ENCODE data around the gene GALK2. TPM values are rescaled to one million over a fixed set of nuclear protein-coding genes. Genes with fewer than 3 reads are reported as not detected.

GALK2 gene
- total and polyA plus RNA-seq, 2 of the 8 experiments (the other 6 are each of a cell fraction or from before 2014, with no cell fraction given) = 8.7 to 16.1 TPM

GRCh38 chr15:49255966-49256759 lies 86.1 kb downstream of the GALK2 start:
- no peak overlapping the region for H2BK12ac ChIP-seq (ENCODE audit: low read depth, low read length)
- no peak overlapping the region for H3K4me3 ChIP-seq (ENCODE audit: extremely low read depth in 1 of 4, insufficient read depth in 2 of 4, low read depth in 3 of 4, low read length in 4 of 4)
- no peak overlapping the region for H2BK5ac ChIP-seq (ENCODE audit: low read depth, low read length)
- no peak overlapping the region for H2AFZ ChIP-seq (ENCODE audit: low read length)
- H3K4ac ChIP-seq (replicated peaks; ENCODE audit: insufficient read length, low read depth, low read length) = no peak overlapping the region
- no peaks in the 10 kb centered on the region for H3K79me1 ChIP-seq (ENCODE audit: low read depth, low read length)
- no peak overlapping the region for H3K9ac ChIP-seq (replicated peaks in 1 of 4; ENCODE audit: extremely low read depth in 1 of 4, low read depth in 3 of 4, low read length in 3 of 4)
- ChIA-PET CTCF (ENCODE audit: partially characterized antibody) (interaction anchor here (1.2 kb wide), 1 partner anchor 165 kb away, joined by 4 read pairs; no protein-coding TSS in a partner anchor), POLR2A (ENCODE audit: partially characterized antibody) (interaction anchor here (0.7 kb wide), 1 partner anchor 73 kb away, joined by 3 read pairs; no protein-coding TSS in a partner anchor)
- H4K20me1 ChIP-seq (replicated peaks in 1 of 2; ENCODE audit: control insufficient read depth in 1 of 2, insufficient read depth in 2 of 2, low read length in 2 of 2) = no peaks in the 10 kb centered on the region
- H4K5ac ChIP-seq (ENCODE audit: insufficient read length, low read depth, low read length) = no peak overlapping the region
- no peaks in the 10 kb centered on the region for H3K9me3 ChIP-seq (ENCODE audit: insufficient read depth in 2 of 2, low read depth in 1 of 2, low read length in 1 of 2)
- no peak overlapping the region for H3K14ac ChIP-seq (ENCODE audit: insufficient read length)
- H2AK5ac ChIP-seq (ENCODE audit: low read depth, low read length) = no peak overlapping the region
- WGBS, 2 experiments (ENCODE audit: extremely low coverage in 1 of 2, insufficient coverage in 1 of 2, insufficient read length in 1 of 2, insufficient replicate concordance in 2 of 2, low coverage in 1 of 2, low lambda C conversion rate in 2 of 2, missing lambda C conversion rate in 1 of 2) = 90% methylated on average over 6 of the region's 6 CpGs; no CpG with 5 or more reads in 1 of the 2 experiments
- H3K23ac ChIP-seq (ENCODE audit: insufficient read length) = no peak overlapping the region
- H3K79me2 ChIP-seq (ENCODE audit: control insufficient read depth in 1 of 2, insufficient read depth in 2 of 2, low read length in 2 of 2) = no peaks in the 10 kb centered on the region
- DNase-seq (ENCODE audit: low read depth in 1 of 2, low spot score in 2 of 2) = no peak
- no peaks in the 10 kb centered on the region for H3K4me1 ChIP-seq (replicated peaks in 1 of 4; ENCODE audit: control insufficient read depth in 3 of 4, insufficient read depth in 4 of 4, low read length in 3 of 4)
- H2BK20ac ChIP-seq (ENCODE audit: low read length) = no peak overlapping the region
- no peak overlapping the region for H2BK120ac ChIP-seq (replicated peaks; ENCODE audit: low read depth, low read length)
- no peaks in the 10 kb centered on the region for H3K36me3 ChIP-seq (ENCODE audit: control insufficient read depth in 2 of 4, insufficient read depth in 4 of 4, low read length in 3 of 4)
- no peak overlapping the region for H3K4me2 ChIP-seq (ENCODE audit: insufficient read depth in 1 of 2, low read depth in 2 of 2, low read length in 2 of 2)
- TF ChIP-seq EZH2 (IDR thresholded peaks at IDR 0.05; ENCODE audit: low read depth, low read length, severe bottlenecking) (no peak), KDM4A (IDR thresholded peaks at IDR 0.05; ENCODE audit: low read depth, low read length, severe bottlenecking) (no peak), ATF2 (IDR thresholded peaks at IDR 0.05; ENCODE audit: low read length) (no peak), BRCA1 (IDR thresholded peaks at IDR 0.05; ENCODE audit: low read depth, low read length) (no peak)
- no peak overlapping the region for H4K91ac ChIP-seq (replicated peaks; ENCODE audit: insufficient read length, low read length)
- H3K27ac ChIP-seq (ENCODE audit: low read depth, low read length) = no peak overlapping the region
- no peak overlapping the region for H3K18ac ChIP-seq (ENCODE audit: extremely low read depth, low read length)
- FAIRE-seq = no peak
- no peaks in the 10 kb centered on the region for H3K27me3 ChIP-seq (replicated peaks in 1 of 4; ENCODE audit: control insufficient read depth in 3 of 4, extremely low read depth in 1 of 4, insufficient read depth in 3 of 4, low read length in 3 of 4)
- H4K8ac ChIP-seq (ENCODE audit: extremely low read depth, insufficient read depth, low read length) = no peak overlapping the region
- H3K56ac ChIP-seq (replicated peaks; ENCODE audit: insufficient read length, low read depth, low read length) = no peak overlapping the region
- H3K23me2 ChIP-seq (ENCODE audit: low read depth, low read length) = no peaks in the 10 kb centered on the region
- H2BK15ac ChIP-seq (ENCODE audit: low read length) = no peak overlapping the region

Measured in H1 (cell line).